ENCODE measurements around the gene EVC2. TPM values are rescaled to one million over a fixed set of nuclear protein-coding genes. Genes with fewer than 3 reads are reported as not detected.

EVC2 gene, protein sequence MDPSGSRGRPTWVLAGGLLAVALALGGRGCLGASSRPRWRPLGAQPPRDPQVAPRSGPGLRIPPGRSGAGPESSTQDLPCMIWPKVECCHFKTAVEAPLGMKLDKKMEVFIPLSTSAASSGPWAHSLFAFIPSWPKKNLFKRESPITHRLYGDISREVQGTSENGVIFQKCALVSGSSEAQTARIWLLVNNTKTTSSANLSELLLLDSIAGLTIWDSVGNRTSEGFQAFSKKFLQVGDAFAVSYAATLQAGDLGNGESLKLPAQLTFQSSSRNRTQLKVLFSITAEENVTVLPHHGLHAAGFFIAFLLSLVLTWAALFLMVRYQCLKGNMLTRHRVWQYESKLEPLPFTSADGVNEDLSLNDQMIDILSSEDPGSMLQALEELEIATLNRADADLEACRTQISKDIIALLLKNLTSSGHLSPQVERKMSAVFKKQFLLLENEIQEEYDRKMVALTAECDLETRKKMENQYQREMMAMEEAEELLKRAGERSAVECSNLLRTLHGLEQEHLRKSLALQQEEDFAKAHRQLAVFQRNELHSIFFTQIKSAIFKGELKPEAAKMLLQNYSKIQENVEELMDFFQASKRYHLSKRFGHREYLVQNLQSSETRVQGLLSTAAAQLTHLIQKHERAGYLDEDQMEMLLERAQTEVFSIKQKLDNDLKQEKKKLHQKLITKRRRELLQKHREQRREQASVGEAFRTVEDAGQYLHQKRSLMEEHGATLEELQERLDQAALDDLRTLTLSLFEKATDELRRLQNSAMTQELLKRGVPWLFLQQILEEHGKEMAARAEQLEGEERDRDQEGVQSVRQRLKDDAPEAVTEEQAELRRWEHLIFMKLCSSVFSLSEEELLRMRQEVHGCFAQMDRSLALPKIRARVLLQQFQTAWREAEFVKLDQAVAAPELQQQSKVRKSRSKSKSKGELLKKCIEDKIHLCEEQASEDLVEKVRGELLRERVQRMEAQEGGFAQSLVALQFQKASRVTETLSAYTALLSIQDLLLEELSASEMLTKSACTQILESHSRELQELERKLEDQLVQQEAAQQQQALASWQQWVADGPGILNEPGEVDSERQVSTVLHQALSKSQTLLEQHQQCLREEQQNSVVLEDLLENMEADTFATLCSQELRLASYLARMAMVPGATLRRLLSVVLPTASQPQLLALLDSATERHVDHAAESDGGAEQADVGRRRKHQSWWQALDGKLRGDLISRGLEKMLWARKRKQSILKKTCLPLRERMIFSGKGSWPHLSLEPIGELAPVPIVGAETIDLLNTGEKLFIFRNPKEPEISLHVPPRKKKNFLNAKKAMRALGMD
- total RNA-seq: 2.3 and 10.7 TPM in 2 replicates

DNA sequence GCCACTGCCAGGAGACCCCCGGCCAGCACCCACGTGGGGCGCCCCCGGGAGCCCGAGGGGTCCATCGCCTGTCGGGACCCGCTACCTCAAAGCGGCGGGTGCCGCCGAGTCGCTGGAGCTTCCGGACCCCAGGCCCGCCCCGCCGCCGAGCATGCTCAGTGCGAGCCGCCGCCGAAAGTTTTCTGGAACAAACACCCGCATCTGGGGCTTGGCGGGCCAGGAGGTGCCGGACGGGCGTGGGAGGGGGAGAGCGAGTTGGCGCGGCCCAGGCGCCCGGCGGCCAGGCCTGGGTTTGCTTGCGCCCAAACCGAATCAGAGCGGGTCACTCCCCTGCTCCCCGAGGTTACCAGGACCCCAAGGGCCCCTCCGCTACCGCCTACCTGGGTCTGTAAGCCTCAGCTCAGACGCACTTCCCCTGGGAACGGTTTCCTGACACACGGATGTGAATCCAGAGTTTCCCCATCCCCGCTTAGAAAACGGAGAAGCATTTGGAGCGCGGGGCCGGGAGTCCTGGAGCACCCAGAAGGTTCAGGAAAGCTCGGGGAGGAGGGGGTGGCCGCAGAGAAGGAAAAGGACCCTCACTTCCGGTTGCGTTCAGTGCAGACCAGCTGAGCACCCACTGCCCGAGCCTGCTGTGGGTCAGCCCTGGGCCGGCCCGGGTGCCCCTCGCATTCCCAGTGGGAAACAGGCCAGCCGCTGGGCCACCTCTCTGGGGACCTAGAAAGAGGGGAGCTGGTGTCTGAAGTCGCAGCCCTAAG is at the start of gene EVC2:
TSS of gene EVC2 (minus strand) at position 111 of the 758 bp plus-strand sequence. CDS start at position 65, 46 bp downstream.

DNA sequence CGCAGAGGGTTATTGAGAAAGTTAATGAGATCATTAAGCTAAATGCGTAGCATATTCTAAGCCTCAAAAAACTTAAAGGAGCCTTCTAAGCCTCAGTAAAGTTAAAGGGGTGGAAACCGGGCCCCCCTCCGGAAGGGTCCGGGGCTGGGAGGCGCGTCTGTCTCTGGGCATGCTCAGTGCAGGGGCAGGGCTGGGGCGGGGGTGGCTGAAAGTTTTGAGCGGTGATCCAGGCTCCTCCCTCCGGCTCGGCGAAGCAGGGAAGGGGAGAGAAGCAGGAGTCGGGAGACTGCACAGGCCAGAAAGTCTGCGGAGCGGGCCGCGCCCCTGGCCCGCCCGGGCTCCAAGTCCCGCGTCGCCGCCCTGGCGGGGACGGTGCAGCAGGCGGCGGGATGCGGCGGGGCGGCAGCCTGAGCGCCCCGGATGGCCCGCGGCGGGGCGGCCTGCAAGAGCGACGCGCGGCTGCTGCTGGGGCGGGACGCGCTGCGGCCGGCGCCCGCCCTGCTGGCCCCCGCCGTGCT is 2.7 kb upstream of the EVC2 start, which contains the start of gene EVC:
TSS of gene EVC (plus strand) at position 241 of the 518 bp plus-strand sequence. CDS start at position 421, 180 bp downstream.

Other genes starting within 250 kb of the EVC2 start
- 3.4 and 33.0 TPM in 2 replicates for gene EVC, start 2.6 kb upstream of the EVC2 start, total RNA-seq
- gene CRMP1, start 184.5 kb upstream of the EVC2 start, total RNA-seq: under 0.01 and 2.3 TPM in 2 replicates

All from bladder microvascular endothelial cell (primary cell).